ENCODE results near the gene FOXA2. TPM values are rescaled to one million over a fixed set of nuclear protein-coding genes. Genes with fewer than 3 reads are reported as not detected.
"Not testable (repeated sequence)": the region's sequence is repeated elsewhere in the genome, so short reads cannot be mapped to it uniquely, and the experiment has no call there.

FOXA2 gene
- 18.9 TPM for total RNA-seq

- ATAC-seq (peak; percentile 63), DNase-seq (ENCODE audit: low spot score) (peak; percentile 91)
Observed at GRCh38 chr20:22584522-22584921, at the start of gene FOXA2. Gene FOXA2 (minus strand): TSS chr20:22584572. CDS start chr20:22584278, 294 bp downstream.

GRCh38 chr20:22630701-22631100, 46.3 kb upstream of the FOXA2 start:
- ATAC-seq (no peak), DNase-seq (ENCODE audit: low spot score) (no peak)

- ATAC-seq (no peak), DNase-seq (ENCODE audit: low spot score) (no peak)
Observed at GRCh38 chr20:22629927-22630326, 45.6 kb upstream of the FOXA2 start.

- DNase-seq (ENCODE audit: low spot score) = no peak
Observed at GRCh38 chr20:22629447-22629846, 45.1 kb upstream of the FOXA2 start.

GRCh38 chr20:22626496-22626895, 42.1 kb upstream of the FOXA2 start:
- ATAC-seq (no peak), DNase-seq (ENCODE audit: low spot score) (no peak)

More at GRCh38 chr20:22629447-22629846, 45.1 kb upstream of the FOXA2 start:
- ATAC-seq = no peak

- ATAC-seq (no peak), DNase-seq (ENCODE audit: low spot score) (no peak)
Observed at GRCh38 chr20:22623211-22623610, 38.8 kb upstream of the FOXA2 start.

- DNase-seq (ENCODE audit: low spot score) (no peak), ATAC-seq (no peak)
Observed at GRCh38 chr20:22620342-22620741, 36.0 kb upstream of the FOXA2 start.

- no peak for DNase-seq (ENCODE audit: low spot score)
- no peak for ATAC-seq
Observed at GRCh38 chr20:22619806-22620205, 35.4 kb upstream of the FOXA2 start.

GRCh38 chr20:22619272-22619671, 34.9 kb upstream of the FOXA2 start:
- no peak for ATAC-seq
- no peak for DNase-seq (ENCODE audit: low spot score)

GRCh38 chr20:22617160-22617559, 32.8 kb upstream of the FOXA2 start:
- DNase-seq (ENCODE audit: low spot score) (no peak), ATAC-seq (peak; percentile 56)

GRCh38 chr20:22616551-22616950, 32.2 kb upstream of the FOXA2 start:
- no peak for DNase-seq (ENCODE audit: low spot score)
- no peak for ATAC-seq

GRCh38 chr20:22615425-22615824, 31.1 kb upstream of the FOXA2 start:
- DNase-seq (ENCODE audit: low spot score) = no peak
- ATAC-seq = no peak

- no peak for ATAC-seq
- no peak for DNase-seq (ENCODE audit: low spot score)
Observed at GRCh38 chr20:22611636-22612035, 27.3 kb upstream of the FOXA2 start.

GRCh38 chr20:22607695-22608094, 23.3 kb upstream of the FOXA2 start:
- no peak for ATAC-seq
- no peak for DNase-seq (ENCODE audit: low spot score)

GRCh38 chr20:22604815-22605214, 20.4 kb upstream of the FOXA2 start:
- no peak for DNase-seq (ENCODE audit: low spot score)
- no peak for ATAC-seq

GRCh38 chr20:22601361-22602141, 17.2 kb upstream of the FOXA2 start:
- DNase-seq (ENCODE audit: low spot score) = no peak
- no peak for ATAC-seq

- not testable (repeated sequence) for DNase-seq (ENCODE audit: low spot score); ATAC-seq
Observed at GRCh38 chr20:22599258-22599657, 14.9 kb upstream of the FOXA2 start.

GRCh38 chr20:22597303-22597702, 12.9 kb upstream of the FOXA2 start:
- DNase-seq (ENCODE audit: low spot score) (no peak), ATAC-seq (no peak)

GRCh38 chr20:22590662-22591061, 6.3 kb upstream of the FOXA2 start:
- ATAC-seq = no peak
- DNase-seq (ENCODE audit: low spot score) = no peak

GRCh38 chr20:22586645-22587310, 2.4 kb upstream of the FOXA2 start:
- ATAC-seq (peak; percentile 50), DNase-seq (ENCODE audit: low spot score) (peak; percentile 83)

GRCh38 chr20:22585786-22586493, 1.6 kb upstream of the FOXA2 start:
- no peak for ATAC-seq
- peak; percentile 47 for DNase-seq (ENCODE audit: low spot score)

Data from left lobe of liver (tissue), 2 donors.